MG63 (cell line): Measurements from ENCODE around the gene DRC7. TPM values are rescaled to one million over a fixed set of nuclear protein-coding genes. Genes with fewer than 3 reads are reported as not detected.

Experiments
- DNase-seq: peaks from one replicate; pipeline ENCODE4 v3.0.0-alpha.2; 2020
- H3K27me3 ChIP-seq: fragments of 250-450 bp; sonication (Bioruptor Pico); 2 replicates; pipeline ENCODE4 v1.5.1; 2020; ENCODE audit warnings: mild to moderate bottlenecking, moderate library complexity
- H3K36me3 ChIP-seq: fragments of 250-450 bp; sonication (Bioruptor Pico); 2 replicates; pipeline ENCODE4 v1.5.1; 2020; ENCODE audit warnings: mild to moderate bottlenecking, moderate library complexity
- H3K4me3 ChIP-seq: fragments of 250-450 bp; sonication (Bioruptor Pico); 2 replicates; pipeline ENCODE4 v1.5.1; 2020; ENCODE audit warnings: mild to moderate bottlenecking, moderate library complexity
- H3K9me3 ChIP-seq: fragments of 250-450 bp; sonication (Bioruptor Pico); 2 replicates; pipeline ENCODE4 v1.5.1; 2020; ENCODE audit warnings: mild to moderate bottlenecking, moderate library complexity
- total RNA-seq: library from RNA; depleted of rRNA; stranded (reverse); fragments of >200 nt; shearing (Covaris generic); gene quantifications from 2 replicates; pipeline ENCODE4 v1.2.3, GENCODE V29; 2014; ENCODE audit warnings: low replicate concordance

DRC7 gene
- total RNA-seq, 1 experiment from 2014 or later = not detected

DNA sequence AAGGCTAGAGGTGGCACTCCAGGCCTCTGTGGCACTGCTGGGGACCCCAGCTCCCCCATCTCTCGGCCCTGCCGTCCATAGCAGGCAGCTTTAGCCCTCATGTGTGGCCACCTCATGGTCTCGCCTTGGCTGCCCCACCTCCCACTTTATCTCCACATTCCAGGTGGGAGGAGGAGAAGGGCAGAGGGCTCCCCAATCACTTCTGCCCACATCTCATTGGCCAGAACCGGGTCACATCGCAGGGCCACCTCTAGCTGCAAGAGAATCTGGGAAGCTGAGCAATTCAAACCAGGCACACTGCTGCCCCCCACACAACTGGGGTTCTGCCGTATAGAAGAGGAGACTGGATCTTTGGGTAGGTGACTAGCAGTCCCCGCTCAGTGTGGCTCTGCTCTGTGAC, 1.6 kb downstream of the DRC7 start:
- Histone ChIP-seq H3K9me3 (no peaks in the 10 kb centered on the region), H3K36me3 (no peaks in the 10 kb centered on the region), H3K4me3 (no peak overlapping the region), H3K27me3 (peaks cover 11% of the 10 kb centered on the region)
- DNase-seq = no peak

DNA sequence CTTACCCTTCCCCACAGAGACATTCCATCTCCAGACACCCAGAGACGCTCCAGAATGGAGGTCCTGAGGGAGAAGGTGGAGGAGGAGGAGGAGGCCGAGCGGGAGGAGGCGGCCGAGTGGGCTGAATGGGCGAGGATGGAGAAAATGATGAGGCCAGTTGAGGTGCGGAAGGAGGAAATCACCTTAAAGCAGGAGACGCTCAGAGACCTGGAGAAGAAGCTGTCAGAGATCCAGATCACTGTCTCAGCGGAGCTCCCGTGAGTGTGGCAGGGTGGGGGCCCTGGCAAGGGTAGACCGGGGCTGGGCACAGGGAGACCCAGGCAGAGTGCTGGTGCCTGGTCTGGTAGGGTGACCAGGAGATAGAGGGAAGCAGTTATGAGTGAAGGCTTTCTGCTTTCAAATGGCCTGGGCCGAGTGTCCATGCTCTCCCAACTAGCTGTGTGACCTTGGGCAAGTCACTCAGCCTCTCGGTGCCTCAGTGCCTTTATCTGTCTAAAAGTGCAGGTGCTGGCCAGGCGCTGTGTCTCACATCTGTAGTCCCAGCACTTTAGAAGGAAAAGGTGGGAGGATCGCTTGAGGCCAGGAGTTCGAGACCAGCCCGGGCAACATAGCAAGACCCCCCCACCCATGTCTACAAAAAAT, 3.4 kb downstream of the DRC7 start:
- no peaks in the 10 kb centered on the region for H3K9me3 ChIP-seq
- H3K4me3 ChIP-seq = no peak overlapping the region
- DNase-seq = no peak
- no peaks in the 10 kb centered on the region for H3K36me3 ChIP-seq
- peaks cover 1% of the 10 kb centered on the region for H3K27me3 ChIP-seq

DNA sequence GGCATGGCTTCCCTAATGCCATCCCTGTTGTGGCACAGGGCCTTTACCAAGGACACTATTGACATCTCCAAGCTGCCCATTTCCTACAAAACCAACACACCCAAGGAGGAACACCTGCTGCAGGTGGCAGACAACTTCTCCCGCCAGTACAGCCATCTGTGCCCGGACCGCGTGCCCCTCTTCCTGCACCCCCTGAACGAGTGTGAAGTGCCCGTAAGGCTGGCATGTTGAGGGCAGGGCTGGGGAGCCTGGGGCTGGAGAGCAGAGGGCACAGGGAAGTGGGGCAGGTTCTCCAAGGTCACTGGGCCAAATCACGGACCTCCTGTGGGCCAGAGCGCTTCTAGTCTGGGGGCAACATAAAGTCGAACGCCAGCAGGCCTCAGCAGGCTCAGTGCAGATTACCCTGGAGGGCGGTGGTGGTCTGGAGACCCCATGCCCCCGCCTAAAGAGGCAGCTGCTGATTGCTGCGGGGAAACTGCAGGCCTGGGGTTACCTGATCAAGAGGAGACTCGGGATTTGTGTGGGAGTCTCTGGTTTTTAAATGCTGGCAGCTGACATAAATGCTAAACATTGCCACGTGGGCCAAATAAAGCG, 4.3 kb downstream of the DRC7 start:
- no peak for DNase-seq
- Histone ChIP-seq H3K4me3 (no peak overlapping the region), H3K27me3 (no peaks in the 10 kb centered on the region), H3K36me3 (no peaks in the 10 kb centered on the region), H3K9me3 (no peaks in the 10 kb centered on the region)

DNA sequence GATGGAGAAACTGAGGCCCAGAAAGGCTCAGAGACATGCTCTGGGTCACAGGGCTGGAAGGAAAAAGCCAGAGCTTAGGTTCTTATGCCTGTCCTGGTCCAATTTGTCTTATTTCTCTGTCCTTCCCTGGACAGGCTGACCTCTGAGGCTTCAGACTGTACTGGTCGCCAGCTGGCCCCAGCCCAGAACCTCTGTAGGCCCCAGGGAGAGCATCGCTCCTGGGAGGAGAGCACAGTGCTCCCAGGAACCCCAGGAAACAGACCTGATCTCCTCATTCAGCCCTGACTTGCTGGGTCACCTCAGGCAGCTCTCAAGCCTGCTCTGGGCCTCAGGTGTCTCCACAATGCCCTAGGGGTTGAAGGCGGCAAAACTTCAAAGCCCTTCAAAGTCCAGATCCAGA, 4.9 kb downstream of the DRC7 start:
- no peak for DNase-seq
- Histone ChIP-seq H3K36me3 (no peaks in the 10 kb centered on the region), H3K9me3 (no peaks in the 10 kb centered on the region), H3K4me3 (no peak overlapping the region), H3K27me3 (no peaks in the 10 kb centered on the region)

DNA sequence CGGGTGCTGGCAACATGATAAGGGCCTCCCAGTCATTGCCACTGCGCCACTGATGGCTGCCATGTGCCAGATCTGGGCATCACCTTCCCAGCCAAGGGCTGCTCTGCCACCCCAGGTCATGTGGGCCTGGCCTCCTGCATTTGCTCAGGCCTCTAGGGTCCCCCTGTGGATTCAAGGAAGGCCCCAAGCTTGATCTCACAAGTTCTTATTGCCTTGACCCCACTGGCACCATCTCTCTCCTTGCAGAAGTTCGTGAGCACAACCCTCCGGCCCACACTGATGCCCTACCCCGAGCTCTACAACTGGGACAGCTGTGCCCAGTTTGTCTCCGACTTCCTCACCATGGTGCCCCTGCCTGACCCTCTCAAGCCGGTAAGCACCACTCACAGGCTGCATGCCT, 5.3 kb downstream of the DRC7 start:
- Histone ChIP-seq H3K27me3 (no peaks in the 10 kb centered on the region), H3K36me3 (no peaks in the 10 kb centered on the region), H3K9me3 (no peaks in the 10 kb centered on the region), H3K4me3 (no peak overlapping the region)
- DNase-seq = no peak

DNA sequence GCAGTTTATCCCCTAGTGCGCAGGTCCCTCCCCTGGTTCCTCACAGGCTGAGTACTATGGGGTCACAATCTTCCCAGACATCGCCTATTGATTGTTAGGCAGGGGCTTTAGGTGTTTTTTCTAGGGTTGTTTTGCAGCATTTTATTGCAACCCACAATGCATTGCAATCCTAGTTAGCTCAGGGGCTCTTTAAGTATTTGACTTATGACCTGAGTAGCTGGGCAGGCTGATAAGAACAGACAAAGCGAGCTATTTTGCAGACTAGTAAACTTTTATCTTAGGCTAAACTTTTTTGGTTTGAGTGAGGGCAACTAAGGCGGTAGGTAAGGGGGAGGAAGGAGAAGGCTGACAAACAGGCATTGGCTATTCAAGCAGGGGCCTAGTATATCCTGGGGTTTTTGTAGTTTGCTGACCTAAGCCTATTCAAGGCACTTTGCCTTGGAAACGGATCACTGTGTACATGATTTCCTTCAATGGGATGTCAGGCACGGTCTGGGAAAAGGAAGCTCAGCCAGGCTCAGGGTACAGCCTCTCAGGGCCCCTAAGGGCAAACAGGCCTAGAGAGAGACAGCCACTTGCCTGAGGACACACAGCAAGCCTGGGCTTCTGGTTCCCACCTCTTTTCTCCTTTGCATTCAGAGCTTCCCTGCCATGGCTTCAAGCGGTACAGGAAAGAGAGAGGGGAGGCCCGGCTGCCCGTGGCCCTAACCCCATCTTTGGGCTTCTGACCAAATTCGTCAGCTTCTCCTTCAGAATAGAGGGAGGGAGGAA, 6.4 kb downstream of the DRC7 start:
- no peaks in the 10 kb centered on the region for H3K27me3 ChIP-seq
- no peak overlapping the region for H3K4me3 ChIP-seq
- H3K36me3 ChIP-seq = no peaks in the 10 kb centered on the region
- no peaks in the 10 kb centered on the region for H3K9me3 ChIP-seq
- DNase-seq = no peak

DNA sequence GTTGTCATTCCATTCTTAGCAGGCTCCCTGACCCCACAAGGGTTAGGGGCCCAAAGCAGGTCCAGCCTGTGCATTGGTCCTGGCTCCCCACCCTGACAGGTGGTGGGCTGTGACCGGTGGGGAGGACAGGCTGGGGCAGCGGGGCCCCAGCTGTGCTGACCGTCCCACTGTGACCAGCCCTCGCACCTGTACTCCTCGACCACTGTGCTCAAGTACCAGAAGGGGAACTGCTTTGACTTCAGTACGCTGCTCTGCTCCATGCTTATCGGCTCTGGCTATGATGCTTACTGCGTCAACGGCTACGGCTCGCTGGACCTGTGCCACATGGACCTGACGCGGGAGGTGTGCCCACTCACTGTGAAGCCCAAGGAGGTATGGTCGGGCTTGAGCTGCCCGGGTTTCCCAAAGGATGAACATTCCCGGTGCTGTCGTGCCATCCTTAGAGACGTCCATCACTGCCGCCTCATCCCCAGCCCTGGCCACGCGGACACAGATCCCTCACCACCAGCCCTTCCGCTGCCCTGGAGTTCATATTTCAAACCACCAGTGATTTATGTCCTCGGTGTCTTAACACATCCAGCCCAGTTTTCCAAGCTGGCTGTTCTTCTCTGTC, 7.3 kb downstream of the DRC7 start:
- H3K4me3 ChIP-seq = no peak overlapping the region
- no peaks in the 10 kb centered on the region for H3K9me3 ChIP-seq
- DNase-seq = no peak
- no peaks in the 10 kb centered on the region for H3K27me3 ChIP-seq
- no peaks in the 10 kb centered on the region for H3K36me3 ChIP-seq

DNA sequence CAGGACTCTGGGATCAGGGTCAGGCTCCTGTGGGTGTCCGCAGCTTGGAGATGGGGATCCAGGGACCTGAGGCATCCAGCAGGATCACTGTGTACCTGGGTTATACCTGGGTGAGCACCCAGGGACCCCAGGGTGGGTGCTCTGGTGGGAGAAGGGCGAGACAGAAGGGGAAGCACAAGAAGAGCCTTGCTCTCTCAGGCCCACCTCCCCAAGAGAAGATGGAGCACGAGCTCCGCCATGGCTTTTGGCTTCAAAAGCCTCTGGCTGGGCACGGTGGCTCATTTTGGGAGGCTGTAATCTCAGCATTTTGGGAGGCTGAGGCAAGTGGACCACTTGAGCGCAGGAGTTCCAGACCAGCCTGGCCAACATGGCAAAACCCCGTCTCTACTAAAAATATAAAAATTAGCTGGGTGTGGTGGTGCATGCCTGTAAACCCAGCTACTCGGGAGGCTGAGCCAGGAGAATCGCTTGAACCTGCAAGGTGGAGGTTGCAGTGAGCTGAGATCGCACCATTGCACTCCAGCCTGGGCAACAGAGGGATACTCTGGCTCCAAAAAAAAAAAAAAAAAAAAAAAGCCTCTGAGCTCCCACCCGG, 8.9 kb downstream of the DRC7 start:
- DNase-seq = no peak
- H3K36me3 ChIP-seq = no peaks in the 10 kb centered on the region
- H3K27me3 ChIP-seq = no peaks in the 10 kb centered on the region; the same call in 1 of the 2 replicates
- H3K9me3 ChIP-seq = no peaks in the 10 kb centered on the region
- no peak overlapping the region for H3K4me3 ChIP-seq

DNA sequence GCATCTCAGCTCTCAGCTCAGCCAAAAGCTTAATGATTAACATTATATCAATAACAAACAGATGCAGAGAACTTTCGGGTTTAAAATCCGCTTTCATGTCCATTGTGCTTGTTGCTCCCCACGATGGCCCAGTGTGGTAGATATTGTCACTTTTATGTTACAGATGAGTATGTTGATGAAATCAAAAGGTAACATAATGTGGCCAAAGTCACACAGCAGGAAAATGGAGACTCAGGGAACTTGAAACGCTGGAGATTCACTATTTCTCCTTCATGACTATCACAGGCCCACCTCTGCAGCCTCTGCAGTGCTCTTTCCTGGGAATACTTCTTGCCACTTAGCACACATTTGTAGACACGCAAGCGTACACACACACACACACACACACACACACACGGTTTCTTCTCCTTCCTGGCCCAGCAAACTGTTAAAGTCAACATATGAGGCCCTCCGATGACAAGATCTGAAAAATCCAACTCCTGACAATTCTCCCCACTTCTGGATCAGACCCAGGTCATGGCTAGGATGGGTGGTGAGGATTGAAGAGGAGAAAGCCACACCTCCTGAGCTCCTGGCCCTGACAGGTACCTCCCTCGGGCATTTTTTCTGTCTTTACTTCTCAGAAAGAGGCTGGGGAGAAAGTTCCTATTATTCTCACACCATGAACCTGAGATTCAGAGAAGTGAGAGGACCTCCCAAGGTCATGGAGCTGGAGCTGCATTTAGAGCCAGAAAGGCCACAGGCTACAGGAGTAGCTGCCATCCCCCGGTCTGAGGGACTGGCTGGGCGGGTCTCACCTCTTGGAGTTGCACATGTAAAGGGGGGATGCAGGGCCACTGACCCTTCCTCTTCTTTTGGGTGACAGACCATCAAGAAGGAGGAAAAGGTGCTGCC, 9.7 kb downstream of the DRC7 start:
- no peak overlapping the region for H3K4me3 ChIP-seq

DNA sequence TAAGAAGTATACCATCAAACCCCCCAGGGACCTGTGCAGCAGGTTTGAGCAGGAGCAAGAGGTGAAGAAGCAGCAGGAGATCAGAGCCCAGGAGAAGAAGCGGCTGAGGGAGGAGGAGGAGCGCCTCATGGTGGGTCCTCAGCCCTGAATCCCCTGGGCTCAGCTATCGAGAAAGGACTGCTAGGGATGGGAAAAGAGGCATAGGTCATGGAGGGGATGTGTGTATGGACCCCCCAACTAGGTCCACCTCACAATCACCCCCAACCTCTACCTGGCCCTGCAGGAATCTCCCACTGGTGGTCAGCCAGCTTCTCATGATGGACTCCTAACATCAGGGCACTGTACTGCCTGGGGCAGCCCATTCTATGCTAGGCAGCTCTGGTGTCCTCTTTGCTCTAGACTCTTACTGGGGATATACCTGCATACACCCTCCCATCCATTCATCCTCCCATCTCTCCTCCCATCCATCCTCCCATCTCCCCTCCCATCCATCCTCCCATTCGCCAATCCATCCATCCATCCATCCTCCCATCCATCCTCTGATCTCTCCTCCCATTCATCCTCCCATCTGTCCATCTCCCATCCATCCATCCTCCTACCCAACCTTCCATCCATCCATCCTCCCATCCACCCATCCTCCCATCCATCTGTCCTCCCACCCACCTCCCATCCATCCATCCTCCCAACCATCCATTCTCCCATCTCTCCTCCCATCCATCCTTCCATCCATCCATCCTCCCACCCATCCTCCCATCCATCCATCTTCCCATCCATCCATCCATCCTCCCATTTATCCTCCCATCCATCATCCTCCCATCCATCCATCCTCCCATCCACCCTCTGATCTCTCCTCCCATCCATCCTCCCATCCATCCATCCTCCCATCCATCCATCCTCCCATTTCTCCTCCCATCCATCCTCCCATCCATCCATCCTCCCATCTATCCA, 10.6 kb downstream of the DRC7 start:
- DNase-seq = no peak
- Histone ChIP-seq H3K27me3 (peaks cover 12% of the 10 kb centered on the region), H3K36me3 (no peaks in the 10 kb centered on the region), H3K4me3 (no peak overlapping the region), H3K9me3 (no peaks in the 10 kb centered on the region)

More for the DNA sequence above, 9.7 kb downstream of the DRC7 start:
- DNase-seq = no peak
- Histone ChIP-seq H3K36me3 (no peaks in the 10 kb centered on the region), H3K27me3 (peaks cover 3% of the 10 kb centered on the region), H3K9me3 (no peaks in the 10 kb centered on the region)

DNA sequence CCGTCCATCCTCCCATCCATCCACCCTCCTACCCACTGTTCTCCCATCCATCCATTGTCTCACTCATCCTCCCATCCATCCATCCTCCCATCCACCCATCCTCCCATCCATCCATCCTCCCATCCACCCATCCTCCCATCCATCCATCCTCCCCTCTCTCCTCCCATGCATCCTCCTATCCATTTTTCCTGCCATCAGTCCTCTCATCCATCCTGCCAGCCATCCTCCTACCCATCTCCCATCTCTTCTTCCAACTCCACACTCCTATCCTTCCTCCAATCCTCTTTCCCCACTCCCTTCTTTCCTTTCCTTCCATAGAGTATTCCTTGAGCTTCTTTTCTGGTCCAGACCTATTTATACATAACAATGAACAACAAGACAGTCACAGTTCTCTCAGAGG, 12.1 kb downstream of the DRC7 start:
- H3K27me3 ChIP-seq = peaks cover 27% of the 10 kb centered on the region
- no peaks in the 10 kb centered on the region for H3K36me3 ChIP-seq
- no peak for DNase-seq

DNA sequence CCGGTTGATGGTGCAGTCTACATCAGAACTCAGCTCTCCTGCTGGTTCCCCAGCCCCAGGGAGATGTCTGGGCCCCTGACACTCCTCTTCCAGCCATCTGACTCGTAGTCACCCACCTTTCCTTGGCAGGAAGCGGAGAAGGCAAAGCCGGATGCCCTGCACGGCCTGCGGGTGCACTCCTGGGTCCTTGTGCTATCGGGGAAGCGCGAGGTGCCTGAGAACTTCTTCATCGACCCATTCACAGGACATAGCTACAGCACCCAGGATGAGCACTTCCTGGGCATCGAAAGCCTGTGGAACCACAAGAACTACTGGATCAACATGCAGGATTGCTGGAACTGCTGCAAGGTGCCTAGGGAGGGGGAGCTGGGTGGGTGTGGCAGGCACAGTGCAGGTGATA, 12.7 kb downstream of the DRC7 start:
- DNase-seq = no peak
- Histone ChIP-seq H3K4me3 (no peak overlapping the region), H3K36me3 (no peaks in the 10 kb centered on the region), H3K27me3 (peaks cover 34% of the 10 kb centered on the region), H3K9me3 (no peaks in the 10 kb centered on the region)

More for the DNA sequence above, 12.1 kb downstream of the DRC7 start:
- H3K4me3 ChIP-seq = no peak overlapping the region
- H3K9me3 ChIP-seq = no peaks in the 10 kb centered on the region

DNA sequence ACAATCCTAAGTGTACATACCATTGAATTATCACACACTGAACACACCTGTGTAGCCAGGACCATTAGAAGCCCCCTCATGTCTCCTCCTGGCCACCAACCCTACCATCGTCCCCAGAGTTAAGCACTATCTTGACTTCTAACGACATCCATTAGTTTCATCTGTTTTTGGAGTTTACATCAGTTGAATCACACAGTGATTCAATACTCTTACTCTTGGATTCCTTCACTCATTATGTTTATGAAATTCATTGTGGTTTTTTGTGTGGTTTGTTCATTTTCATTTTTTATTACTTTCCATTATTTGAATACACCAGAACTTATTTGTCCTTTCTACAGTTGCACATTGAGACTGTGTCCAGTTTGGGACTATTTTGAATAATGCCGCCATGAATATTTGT, 13.6 kb downstream of the DRC7 start:
- no peaks in the 10 kb centered on the region for H3K36me3 ChIP-seq
- no peak overlapping the region for H3K4me3 ChIP-seq
- no peaks in the 10 kb centered on the region for H3K9me3 ChIP-seq
- DNase-seq = no peak
- H3K27me3 ChIP-seq = peaks cover 39% of the 10 kb centered on the region

DNA sequence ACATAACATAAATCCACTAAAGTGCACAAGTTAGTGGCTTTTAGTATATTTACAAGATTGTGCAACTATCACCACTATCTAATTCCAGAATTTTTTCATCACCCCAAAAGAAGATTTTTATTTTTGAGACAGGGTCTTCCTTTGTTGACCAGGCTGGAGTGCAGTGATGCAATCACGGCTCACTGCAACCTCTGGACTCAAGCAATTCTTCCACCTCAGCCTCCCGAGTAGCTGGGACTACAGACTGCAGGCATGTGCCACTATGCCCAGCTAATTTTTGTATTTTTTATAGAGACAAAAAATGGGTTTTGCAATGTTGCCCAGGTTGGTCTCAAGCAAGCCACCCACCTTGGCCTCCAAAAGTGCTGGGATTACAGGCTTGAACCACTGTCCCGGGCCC, 15.1 kb downstream of the DRC7 start:
- Histone ChIP-seq H3K4me3 (no peak overlapping the region), H3K9me3 (no peaks in the 10 kb centered on the region), H3K36me3 (no peaks in the 10 kb centered on the region), H3K27me3 (peaks cover 50% of the 10 kb centered on the region)
- no peak for DNase-seq

DNA sequence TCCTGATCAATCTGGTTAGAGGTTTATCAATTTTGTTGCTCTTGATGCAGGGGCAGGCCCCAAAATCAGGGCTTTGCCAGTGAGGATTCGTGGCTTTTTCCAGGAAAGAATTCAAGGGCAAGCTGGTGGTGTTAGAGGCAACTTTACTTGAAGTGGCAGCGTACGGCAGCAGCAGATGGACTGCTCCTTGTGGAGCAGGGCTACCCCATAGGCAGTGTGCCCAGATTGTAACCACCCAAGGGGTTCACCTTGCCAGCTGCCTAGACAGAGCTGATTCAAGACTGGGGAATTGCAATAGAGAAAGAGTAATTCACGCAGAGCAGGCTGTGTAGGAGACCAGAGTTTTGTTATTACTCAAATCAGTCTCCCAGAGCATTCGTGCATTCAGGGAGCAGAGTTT, 16.7 kb downstream of the DRC7 start:
- Histone ChIP-seq H3K9me3 (no peaks in the 10 kb centered on the region), H3K36me3 (no peaks in the 10 kb centered on the region), H3K4me3 (no peak overlapping the region), H3K27me3 (peaks cover 60% of the 10 kb centered on the region)
- no peak for DNase-seq
